NCI-H2171 (cell line): ENCODE data around the gene GRPEL1.

ENCODE experiments used
- DNase-seq: peaks from one replicate; lab custom pipeline; 2025; lab: John Stamatoyannopoulos, UW

GRPEL1 gene

GRCh38 chr4:7044137-7044930 is 23.5 kb downstream of the GRPEL1 start:
- no peak for DNase-seq

GRCh38 chr4:7043284-7044136 is 24.4 kb downstream of the GRPEL1 start, which contains the start of gene TADA2B:
Gene TADA2B, plus strand, starts transcription at chr4:7043372. Its CDS starts 208 bp downstream, at chr4:7043580.
- DNase-seq: no peak

GRCh38 chr4:7042503-7043283 is 25.2 kb downstream of the GRPEL1 start:
- DNase-seq: peak; percentile 77

- no peak for DNase-seq
Measured at GRCh38 chr4:7041801-7042502, 25.9 kb downstream of the GRPEL1 start.

GRCh38 chr4:7041246-7041645 is 26.6 kb downstream of the GRPEL1 start:
- DNase-seq: no peak

GRCh38 chr4:7040765-7041164 is 27.1 kb downstream of the GRPEL1 start:
- DNase-seq: no peak

GRCh38 chr4:7037425-7037824 is 30.4 kb downstream of the GRPEL1 start:
- no peak for DNase-seq

- no peak for DNase-seq
Measured at GRCh38 chr4:7034262-7035081, 33.4 kb downstream of the GRPEL1 start.

- no peak for DNase-seq
Measured at GRCh38 chr4:7032596-7032995, 35.3 kb downstream of the GRPEL1 start.

GRCh38 chr4:7031558-7032449 is 36.1 kb downstream of the GRPEL1 start:
- no peak for DNase-seq

GRCh38 chr4:7030856-7031255 is 37.0 kb downstream of the GRPEL1 start:
- no peak for DNase-seq

GRCh38 chr4:7029921-7030320 is 37.9 kb downstream of the GRPEL1 start:
- no peak for DNase-seq

GRCh38 chr4:7029212-7029611 is 38.7 kb downstream of the GRPEL1 start:
- DNase-seq: no peak

- no peak for DNase-seq
Measured at GRCh38 chr4:7027913-7028312, 40.0 kb downstream of the GRPEL1 start.

GRCh38 chr4:7027284-7027683 is 40.6 kb downstream of the GRPEL1 start:
- no peak for DNase-seq

GRCh38 chr4:7026107-7026506 is 41.8 kb downstream of the GRPEL1 start:
- no peak for DNase-seq

GRCh38 chr4:7025040-7025602 is 42.7 kb downstream of the GRPEL1 start:
- no peak for DNase-seq

GRCh38 chr4:7024336-7024890 is 43.5 kb downstream of the GRPEL1 start:
- DNase-seq: no peak

- no peak for DNase-seq
Measured at GRCh38 chr4:7023901-7024300, 44.0 kb downstream of the GRPEL1 start.
